CD8-positive, alpha-beta memory T cell (primary cell): ENCODE data around the gene ACBD3. TPM values are rescaled to one million over a fixed set of nuclear protein-coding genes. Genes with fewer than 3 reads are reported as not detected.
"Not testable (repeated sequence)": the region's sequence is repeated elsewhere in the genome, so short reads cannot be mapped to it uniquely, and the experiment has no call there.

ENCODE experiments used
- CTCF ChIA-PET: fragments of 350-600 bp; sonication (Branson Sonifier 250); formaldehyde crosslinking; loops from one replicate; lab custom pipeline; 2021; ENCODE audit warnings: antibody characterized with exemption; lab: Charles Lee
- POLR2A ChIA-PET: fragments of 350-600 bp; sonication (Branson Sonifier 250); formaldehyde crosslinking; loops from one replicate; lab custom pipeline; 2021; ENCODE audit warnings: antibody characterized with exemption; lab: Charles Lee
- DNase-seq, 5 donors: peaks; one replicate each; pipeline versions ENCODE4 v3.0.0 to v3.0.0-alpha.2; 2020 to 2022; ENCODE audit warnings: mixed read lengths in 1 of 5
- H3K27ac ChIP-seq: one replicate; pipeline ENCODE4 v1.7.0; 2013; ENCODE audit warnings: low read depth, mild to moderate bottlenecking, low read length, moderate library complexity
- H3K27me3 ChIP-seq: 2 replicates; pipeline ENCODE4 v1.7.0; 2013; ENCODE audit warnings: low read length, mild to moderate bottlenecking; ENCODE audit not compliant: insufficient read depth, poor library complexity, severe bottlenecking
- H3K36me3 ChIP-seq: 2 replicates; pipeline ENCODE4 v1.7.0; 2013; ENCODE audit warnings: mild to moderate bottlenecking, low read length, moderate library complexity; ENCODE audit not compliant: insufficient read depth
- H3K4me1 ChIP-seq: 2 replicates; pipeline ENCODE4 v1.7.0; 2013; ENCODE audit warnings: mild to moderate bottlenecking, low read length, moderate library complexity; ENCODE audit not compliant: insufficient read depth
- H3K4me3 ChIP-seq: 2 replicates; pipeline ENCODE4 v1.7.0; 2013; ENCODE audit warnings: mild to moderate bottlenecking, low read length
- H3K9me3 ChIP-seq: 2 replicates; pipeline ENCODE4 v1.7.0; 2013; ENCODE audit warnings: mild to moderate bottlenecking, low read length
- H3K27ac Mint-ChIP-seq, 8 donors: one replicate each; pipeline ENCODE4 v1.8.0; 2020 to 2021; ENCODE audit warnings: mixed read lengths in 8 of 8, mild to moderate bottlenecking in 6 of 8, inconsistent platforms in 3 of 8, moderate library complexity in 3 of 8
- H3K27me3 Mint-ChIP-seq, 2 donors: one replicate each; pipeline ENCODE4 v1.8.0; 2020 to 2021; ENCODE audit warnings: mixed read lengths in 2 of 2, mild to moderate bottlenecking in 1 of 2, moderate library complexity in 1 of 2
- H3K36me3 Mint-ChIP-seq, 3 donors: one replicate each; pipeline ENCODE4 v1.8.0; 2020 to 2021; ENCODE audit warnings: mixed read lengths in 3 of 3, inconsistent platforms in 1 of 3, mild to moderate bottlenecking in 1 of 3
- H3K4me1 Mint-ChIP-seq, 3 donors: one replicate each; pipeline ENCODE4 v1.8.0; 2020 to 2021; ENCODE audit warnings: mixed read lengths in 3 of 3, inconsistent platforms in 1 of 3, mild to moderate bottlenecking in 1 of 3
- H3K4me3 Mint-ChIP-seq, 7 donors: one replicate each; pipeline ENCODE4 v1.8.0; 2020 to 2021; ENCODE audit warnings: mixed read lengths in 7 of 7, mild to moderate bottlenecking in 6 of 7, moderate library complexity in 4 of 7, inconsistent platforms in 2 of 7
- H3K9me3 Mint-ChIP-seq, 5 donors: one replicate each; pipeline ENCODE4 v1.8.0; 2020 to 2022; ENCODE audit warnings: mixed read lengths in 5 of 5, mild to moderate bottlenecking in 3 of 5, moderate library complexity in 2 of 5, inconsistent platforms in 1 of 5
- polyA plus RNA-seq: library from polyadenylated mRNA; unstranded; fragments of 300-500 nt; fragmentation: Illumina TruSeq; gene quantifications from one replicate; pipeline ENCODE4 v1.2.3, GENCODE V29; 2021
- total RNA-seq, 2 experiments: library from RNA; stranded (reverse); gene quantifications; one replicate each; pipeline ENCODE4 v1.2.3, GENCODE V29; 2021

The ACBD3 gene
- total and polyA plus RNA-seq, 3 experiments from 2014 or later = 20.4 to 22.3 (median 21.5) TPM

GRCh38 chr1:226209307-226210059 is 22.9 kb upstream of the ACBD3 start:
- H3K36me3 ChIP-seq = no peaks in the 10 kb centered on the region
- POLR2A ChIA-PET = no interaction called here
- H3K36me3 Mint-ChIP-seq = no peaks in the 10 kb centered on the region
- CTCF ChIA-PET = interaction anchor here (1.5 kb wide), 1 partner anchor 11 kb away, joined by 5 read pairs; no protein-coding TSS in a partner anchor
- no peaks in the 10 kb centered on the region for H3K9me3 ChIP-seq
- no peak overlapping the region for H3K4me3 Mint-ChIP-seq
- H3K4me1 ChIP-seq = no peaks in the 10 kb centered on the region
- H3K27me3 ChIP-seq = no peaks in the 10 kb centered on the region
- H3K4me1 Mint-ChIP-seq = no peaks in the 10 kb centered on the region
- H3K9me3 Mint-ChIP-seq = no peaks in the 10 kb centered on the region
- H3K4me3 ChIP-seq = no peak overlapping the region
- no peak overlapping the region for H3K27ac ChIP-seq
- no peak overlapping the region for H3K27ac Mint-ChIP-seq
- no peaks in the 10 kb centered on the region for H3K27me3 Mint-ChIP-seq
- DNase-seq = no peak

GRCh38 chr1:226207048-226207447 is 20.5 kb upstream of the ACBD3 start:
- no peaks in the 10 kb centered on the region for H3K9me3 Mint-ChIP-seq
- H3K27me3 Mint-ChIP-seq = peaks cover 0 to 13% of the 10 kb centered on the region in 2 donors
- Histone ChIP-seq H3K4me1 (no peaks in the 10 kb centered on the region), H3K27ac (no peak overlapping the region), H3K36me3 (no peaks in the 10 kb centered on the region), H3K27me3 (no peaks in the 10 kb centered on the region), H3K4me3 (no peak overlapping the region), H3K9me3 (no peaks in the 10 kb centered on the region)
- ChIA-PET CTCF (interaction anchor here (1.5 kb wide), 1 partner anchor 10 kb away, joined by 5 read pairs; no protein-coding TSS in a partner anchor), POLR2A (no interaction called here)
- no peak for DNase-seq
- H3K36me3 Mint-ChIP-seq = no peaks in the 10 kb centered on the region
- no peaks in the 10 kb centered on the region for H3K4me1 Mint-ChIP-seq
- H3K4me3 Mint-ChIP-seq = no peak overlapping the region
- H3K27ac Mint-ChIP-seq = no peak overlapping the region

DNA sequence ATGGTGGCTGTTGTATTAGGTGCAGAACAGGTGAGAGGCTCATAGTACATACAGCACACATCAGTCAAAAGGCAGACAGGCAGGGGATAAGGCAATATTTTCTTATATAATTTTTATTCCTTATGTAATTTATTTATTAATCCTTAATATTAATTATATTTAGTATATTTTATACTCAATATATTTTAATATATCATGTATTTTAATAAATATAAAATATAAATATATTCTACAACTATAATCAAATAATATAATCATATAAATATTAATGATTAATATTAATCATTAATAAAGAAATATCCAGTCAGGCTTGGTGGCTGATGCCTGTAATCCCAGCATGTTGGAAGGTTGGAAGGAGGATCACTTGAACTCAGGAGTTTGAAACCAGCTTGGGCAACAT is 17.7 kb upstream of the ACBD3 start:
- Mint-ChIP-seq H3K27me3 (peaks cover 0 to 16% of the 10 kb centered on the region in 2 donors), H3K4me1 (no peaks in the 10 kb centered on the region), H3K27ac (no peak overlapping the region), H3K9me3 (no peaks in the 10 kb centered on the region), H3K36me3 (no peaks in the 10 kb centered on the region), H3K4me3 (no peak overlapping the region)
- H3K36me3 ChIP-seq = no peaks in the 10 kb centered on the region
- POLR2A ChIA-PET = no interaction called here
- no peak for DNase-seq
- no peaks in the 10 kb centered on the region for H3K4me1 ChIP-seq
- CTCF ChIA-PET = no interaction called here
- no peaks in the 10 kb centered on the region for H3K27me3 ChIP-seq
- no peaks in the 10 kb centered on the region for H3K9me3 ChIP-seq
- H3K27ac ChIP-seq = no peak overlapping the region
- H3K4me3 ChIP-seq = no peak overlapping the region

GRCh38 chr1:226203655-226204054 is 17.1 kb upstream of the ACBD3 start:
- no peak overlapping the region for H3K4me3 ChIP-seq
- H3K27ac Mint-ChIP-seq = peak overlapping the region in 1 of 8 donors; percentile 43
- H3K36me3 Mint-ChIP-seq = no peaks in the 10 kb centered on the region
- CTCF ChIA-PET = interaction anchor here (10.1 kb wide), 1 partner anchor 79 kb away, joined by 149 read pairs; no protein-coding TSS in a partner anchor
- no peaks in the 10 kb centered on the region for H3K9me3 Mint-ChIP-seq
- no peaks in the 10 kb centered on the region for H3K9me3 ChIP-seq
- H3K27me3 ChIP-seq = no peaks in the 10 kb centered on the region
- no peaks in the 10 kb centered on the region for H3K4me1 Mint-ChIP-seq
- POLR2A ChIA-PET = no interaction called here
- no peak for DNase-seq
- no peaks in the 10 kb centered on the region for H3K4me1 ChIP-seq
- no peaks in the 10 kb centered on the region for H3K36me3 ChIP-seq
- H3K27ac ChIP-seq = no peak overlapping the region
- H3K27me3 Mint-ChIP-seq = peaks cover 0 to 16% of the 10 kb centered on the region in 2 donors
- no peak overlapping the region for H3K4me3 Mint-ChIP-seq

- Histone ChIP-seq H3K27ac (no peak overlapping the region), H3K9me3 (no peaks in the 10 kb centered on the region), H3K36me3 (no peaks in the 10 kb centered on the region), H3K27me3 (no peaks in the 10 kb centered on the region), H3K4me1 (no peaks in the 10 kb centered on the region), H3K4me3 (no peak overlapping the region)
- Mint-ChIP-seq H3K4me1 (no peaks in the 10 kb centered on the region), H3K27ac (no peak overlapping the region), H3K36me3 (no peaks in the 10 kb centered on the region), H3K27me3 (peaks cover 0 to 16% of the 10 kb centered on the region in 2 donors), H3K9me3 (no peaks in the 10 kb centered on the region), H3K4me3 (no peak overlapping the region)
- CTCF ChIA-PET = interaction anchor here (10.1 kb wide), 1 partner anchor 79 kb away, joined by 149 read pairs; no protein-coding TSS in a partner anchor
- POLR2A ChIA-PET = no interaction called here
- no peak for DNase-seq
Observed at GRCh38 chr1:226203240-226203639, 16.7 kb upstream of the ACBD3 start.

- not testable (repeated sequence) for H3K4me1 ChIP-seq, H3K36me3 Mint-ChIP-seq, H3K4me3 Mint-ChIP-seq, DNase-seq, H3K4me1 Mint-ChIP-seq, H3K9me3 ChIP-seq, H3K27ac Mint-ChIP-seq, H3K36me3 ChIP-seq, H3K27me3 ChIP-seq, H3K4me3 ChIP-seq, H3K27ac ChIP-seq, H3K9me3 Mint-ChIP-seq
- H3K27me3 Mint-ChIP-seq = peaks cover 0 to 16% of the 10 kb centered on the region in 2 donors
- POLR2A ChIA-PET = interaction anchor here (1.1 kb wide), 1 partner anchor 77 kb away, joined by 3 read pairs; no protein-coding TSS in a partner anchor
- CTCF ChIA-PET = interaction anchor here (2.3 to 10.1 kb wide), 2 partner anchors 78 to 130 kb away, joined by 7 to 149 read pairs; no protein-coding TSS in a partner anchor
Observed at GRCh38 chr1:226202666-226203065, 16.1 kb upstream of the ACBD3 start.

GRCh38 chr1:226202246-226202645 is 15.7 kb upstream of the ACBD3 start:
- no peak for DNase-seq
- Histone ChIP-seq H3K9me3 (no peaks in the 10 kb centered on the region), H3K27me3 (no peaks in the 10 kb centered on the region), H3K4me1 (no peaks in the 10 kb centered on the region), H3K36me3 (no peaks in the 10 kb centered on the region), H3K4me3 (no peak overlapping the region), H3K27ac (no peak overlapping the region)
- Mint-ChIP-seq H3K36me3 (no peaks in the 10 kb centered on the region), H3K4me3 (no peak overlapping the region), H3K9me3 (no peaks in the 10 kb centered on the region), H3K4me1 (no peaks in the 10 kb centered on the region), H3K27me3 (peaks cover 0 to 16% of the 10 kb centered on the region in 2 donors), H3K27ac (no peak overlapping the region)
- CTCF ChIA-PET = interaction anchor here (2.3 to 10.1 kb wide), 2 partner anchors 78 to 131 kb away, joined by 7 to 149 read pairs; no protein-coding TSS in a partner anchor
- POLR2A ChIA-PET = interaction anchor here (1.1 kb wide), 1 partner anchor 77 kb away, joined by 3 read pairs; no protein-coding TSS in a partner anchor

DNA sequence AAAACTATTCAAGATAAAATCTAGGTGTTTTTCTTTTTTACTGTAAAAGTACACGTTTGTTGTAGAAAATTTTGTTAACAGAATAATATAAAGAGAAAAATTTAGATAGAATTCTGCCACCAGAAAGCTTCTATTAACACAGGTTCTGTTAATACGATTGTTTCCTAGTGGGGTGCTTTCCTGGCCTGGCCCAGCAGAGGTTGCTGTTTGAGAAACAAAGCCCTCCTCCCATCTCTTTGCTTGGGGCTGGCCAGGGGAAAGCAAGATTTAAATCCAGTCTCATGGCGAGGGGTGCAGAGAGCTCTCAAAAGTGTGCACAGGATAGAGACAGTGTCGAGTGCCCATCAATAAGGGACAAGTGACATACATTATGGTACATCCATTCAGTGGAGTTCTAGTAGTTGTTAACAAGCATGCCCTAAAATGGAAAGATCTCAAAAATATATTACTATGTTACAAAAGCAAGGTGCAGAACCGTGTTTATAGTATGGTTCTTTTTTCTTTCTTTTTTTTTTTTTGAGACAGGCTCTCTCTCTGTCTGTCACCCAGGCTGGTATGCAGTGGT is 14.6 kb upstream of the ACBD3 start:
- no peaks in the 10 kb centered on the region for H3K4me1 ChIP-seq
- Mint-ChIP-seq H3K4me1 (peaks cover 0 to 3% (median 0%) of the 10 kb centered on the region in 3 donors), H3K27me3 (peaks cover 3 to 16% of the 10 kb centered on the region in 2 donors), H3K36me3 (no peaks in the 10 kb centered on the region), H3K27ac (no peak overlapping the region), H3K9me3 (no peaks in the 10 kb centered on the region), H3K4me3 (no peak overlapping the region)
- no peaks in the 10 kb centered on the region for H3K36me3 ChIP-seq
- no peaks in the 10 kb centered on the region for H3K9me3 ChIP-seq
- ChIA-PET POLR2A (no interaction called here), CTCF (interaction anchor here (0.7 to 10.1 kb wide), 4 partner anchors 76 to 311 kb away, joined by 3 to 149 read pairs (median 5); no protein-coding TSS in a partner anchor)
- H3K27me3 ChIP-seq = no peaks in the 10 kb centered on the region
- H3K4me3 ChIP-seq = no peak overlapping the region
- H3K27ac ChIP-seq = no peak overlapping the region
- DNase-seq = no peak
